Osteocyte (in vitro differentiated cells): ENCODE data around the gene GPR139. TPM values are rescaled to one million over a fixed set of nuclear protein-coding genes. Genes with fewer than 3 reads are reported as not detected.

ENCODE experiments used
- DNase-seq: peaks from one replicate; pipeline ENCODE4 v3.0.0; 2021; ENCODE audit warnings: mixed read lengths; ENCODE audit not compliant: unreplicated experiment; ENCODE audit errors: extremely low spot score
- H3K27ac Mint-ChIP-seq: one replicate; pipeline ENCODE4 v1.8.0; 2021; ENCODE audit warnings: mild to moderate bottlenecking, mixed read lengths; ENCODE audit not compliant: unreplicated experiment
- H3K27me3 Mint-ChIP-seq: one replicate; pipeline ENCODE4 v1.8.0; 2021; ENCODE audit warnings: mixed read lengths; ENCODE audit not compliant: unreplicated experiment
- H3K36me3 Mint-ChIP-seq: one replicate; pipeline ENCODE4 v1.8.0; 2021; ENCODE audit warnings: mixed read lengths; ENCODE audit not compliant: unreplicated experiment
- H3K4me1 Mint-ChIP-seq: one replicate; pipeline ENCODE4 v1.8.0; 2021; ENCODE audit warnings: mixed read lengths; ENCODE audit not compliant: unreplicated experiment
- H3K4me3 Mint-ChIP-seq: one replicate; pipeline ENCODE4 v1.8.0; 2021; ENCODE audit warnings: mild to moderate bottlenecking, moderate library complexity, mixed read lengths; ENCODE audit not compliant: unreplicated experiment
- H3K9me3 Mint-ChIP-seq: one replicate; pipeline ENCODE4 v1.8.0; 2021; ENCODE audit warnings: mixed read lengths; ENCODE audit not compliant: unreplicated experiment
- total RNA-seq: library from RNA; stranded (reverse); gene quantifications from 2 replicates; pipeline ENCODE4 v1.2.1, GENCODE V29; 2021
- TF ChIP-seq, protein P1 (sequence below): fragments of 200-600 bp; sonication (generic); IDR thresholded peaks from 2 replicates; pipeline ENCODE4 v1.5.0; 2021; ENCODE audit warnings: antibody characterized with exemption, mild to moderate bottlenecking, moderate library complexity

The GPR139 gene
- total RNA-seq, 1 donor from 2014 or later = not detected

DNA sequence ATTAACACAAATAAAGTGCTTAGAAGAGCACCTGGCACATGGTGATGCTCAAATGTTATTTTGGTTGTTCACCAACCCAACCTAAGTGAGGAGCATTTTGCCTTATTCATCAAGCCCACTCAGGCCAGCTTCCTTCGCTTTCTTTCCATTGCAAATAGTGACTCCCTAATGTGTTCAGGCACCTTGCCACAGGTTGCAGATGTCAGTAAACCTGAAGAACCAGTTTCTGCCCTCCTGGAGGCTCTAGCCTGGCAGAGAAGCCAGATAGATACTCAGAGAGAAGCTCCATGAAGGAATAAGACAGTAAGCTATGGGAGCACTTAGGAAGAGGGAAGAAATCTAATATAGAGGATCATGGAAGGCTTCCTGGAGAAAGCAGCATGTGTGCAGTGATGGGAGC lies 23.9 kb downstream of the GPR139 start:
- no peaks in the 10 kb centered on the region for H3K27me3 Mint-ChIP-seq
- no peaks in the 10 kb centered on the region for H3K4me1 Mint-ChIP-seq
- TF ChIP-seq, protein P1, sequence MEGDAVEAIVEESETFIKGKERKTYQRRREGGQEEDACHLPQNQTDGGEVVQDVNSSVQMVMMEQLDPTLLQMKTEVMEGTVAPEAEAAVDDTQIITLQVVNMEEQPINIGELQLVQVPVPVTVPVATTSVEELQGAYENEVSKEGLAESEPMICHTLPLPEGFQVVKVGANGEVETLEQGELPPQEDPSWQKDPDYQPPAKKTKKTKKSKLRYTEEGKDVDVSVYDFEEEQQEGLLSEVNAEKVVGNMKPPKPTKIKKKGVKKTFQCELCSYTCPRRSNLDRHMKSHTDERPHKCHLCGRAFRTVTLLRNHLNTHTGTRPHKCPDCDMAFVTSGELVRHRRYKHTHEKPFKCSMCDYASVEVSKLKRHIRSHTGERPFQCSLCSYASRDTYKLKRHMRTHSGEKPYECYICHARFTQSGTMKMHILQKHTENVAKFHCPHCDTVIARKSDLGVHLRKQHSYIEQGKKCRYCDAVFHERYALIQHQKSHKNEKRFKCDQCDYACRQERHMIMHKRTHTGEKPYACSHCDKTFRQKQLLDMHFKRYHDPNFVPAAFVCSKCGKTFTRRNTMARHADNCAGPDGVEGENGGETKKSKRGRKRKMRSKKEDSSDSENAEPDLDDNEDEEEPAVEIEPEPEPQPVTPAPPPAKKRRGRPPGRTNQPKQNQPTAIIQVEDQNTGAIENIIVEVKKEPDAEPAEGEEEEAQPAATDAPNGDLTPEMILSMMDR = no peak
- no peak overlapping the region for H3K27ac Mint-ChIP-seq
- no peak overlapping the region for H3K4me3 Mint-ChIP-seq
- no peaks in the 10 kb centered on the region for H3K36me3 Mint-ChIP-seq
- H3K9me3 Mint-ChIP-seq = no peaks in the 10 kb centered on the region
- DNase-seq = no peak

DNA sequence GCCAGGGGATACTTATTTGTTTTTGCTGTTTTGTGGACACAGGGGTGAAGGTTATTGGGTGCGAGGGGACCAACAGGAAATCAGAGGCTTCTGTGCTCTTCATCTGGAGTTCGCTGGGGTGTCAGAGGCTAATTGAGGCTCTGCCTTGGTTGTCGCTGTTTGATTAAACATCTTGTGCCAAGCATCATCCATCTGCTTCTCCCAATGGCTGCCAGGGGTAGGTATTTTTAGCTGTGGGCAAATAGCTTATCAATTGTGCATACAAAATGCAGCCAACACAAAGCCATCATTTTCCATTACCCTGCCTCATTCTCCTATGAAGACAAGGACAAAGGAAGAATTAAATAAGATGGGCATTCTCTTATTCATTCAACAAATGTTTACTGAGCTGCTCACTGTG lies 27.8 kb downstream of the GPR139 start:
- Mint-ChIP-seq H3K4me3 (no peak overlapping the region), H3K9me3 (no peaks in the 10 kb centered on the region), H3K36me3 (no peaks in the 10 kb centered on the region), H3K4me1 (no peaks in the 10 kb centered on the region), H3K27me3 (no peaks in the 10 kb centered on the region), H3K27ac (no peak overlapping the region)
- no peak for DNase-seq
- TF ChIP-seq, protein P1 = no peak

DNA sequence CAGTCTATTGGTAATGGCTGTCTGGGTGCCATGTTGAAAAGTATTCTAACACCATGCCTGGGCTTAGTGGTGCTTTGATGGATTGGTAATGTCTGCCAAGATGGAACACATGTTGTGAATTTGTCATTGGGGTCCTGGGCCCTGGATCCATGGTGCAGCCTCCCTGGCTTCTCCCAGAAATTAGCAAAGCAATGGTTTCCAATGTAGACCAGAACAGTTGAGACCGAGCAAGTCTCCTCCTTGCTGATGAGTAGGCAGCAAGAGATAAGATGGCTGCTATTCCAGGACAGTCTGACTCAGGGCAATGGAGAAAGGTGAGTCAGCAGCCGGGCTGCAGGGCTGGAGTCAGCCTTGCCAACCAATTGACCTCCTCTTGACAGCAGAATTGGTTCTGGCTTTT lies 30.8 kb downstream of the GPR139 start:
- no peaks in the 10 kb centered on the region for H3K4me1 Mint-ChIP-seq
- H3K4me3 Mint-ChIP-seq = no peak overlapping the region
- DNase-seq = no peak
- H3K27me3 Mint-ChIP-seq = no peaks in the 10 kb centered on the region
- H3K9me3 Mint-ChIP-seq = no peaks in the 10 kb centered on the region
- TF ChIP-seq, protein P1 = no peak
- no peak overlapping the region for H3K27ac Mint-ChIP-seq
- H3K36me3 Mint-ChIP-seq = no peaks in the 10 kb centered on the region

DNA sequence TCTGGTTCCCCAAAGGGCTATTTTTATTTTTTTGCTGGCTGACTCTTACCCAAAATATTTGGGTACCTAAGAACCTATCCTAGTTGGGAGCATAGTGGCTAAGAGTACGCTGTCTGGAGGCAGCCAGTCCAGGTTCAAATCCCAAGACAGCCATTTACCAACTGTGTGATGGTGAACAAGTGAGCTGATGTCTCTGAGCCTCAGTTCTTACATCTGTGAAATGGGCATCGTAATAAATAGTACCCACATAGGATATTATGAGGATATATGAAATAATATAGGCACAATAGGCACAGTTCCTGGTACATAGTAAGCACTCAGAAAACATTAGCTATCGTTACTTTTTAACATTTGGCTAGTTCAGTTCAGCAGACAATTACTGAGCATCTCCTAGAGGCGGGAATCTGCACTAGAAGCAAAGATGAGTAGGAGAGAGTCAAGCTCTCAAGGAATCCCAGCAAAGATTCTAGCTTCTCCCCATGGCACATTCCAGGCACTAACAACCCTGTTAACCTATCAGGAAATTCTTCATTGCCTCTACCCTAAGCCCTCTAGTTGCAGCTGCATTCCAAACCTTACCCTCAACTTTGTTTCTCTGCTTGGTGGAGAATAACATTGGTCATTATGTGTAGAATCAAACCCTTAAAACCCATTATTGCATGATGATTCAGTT lies 31.6 kb downstream of the GPR139 start:
- TF ChIP-seq, protein P1 = no peak

DNA sequence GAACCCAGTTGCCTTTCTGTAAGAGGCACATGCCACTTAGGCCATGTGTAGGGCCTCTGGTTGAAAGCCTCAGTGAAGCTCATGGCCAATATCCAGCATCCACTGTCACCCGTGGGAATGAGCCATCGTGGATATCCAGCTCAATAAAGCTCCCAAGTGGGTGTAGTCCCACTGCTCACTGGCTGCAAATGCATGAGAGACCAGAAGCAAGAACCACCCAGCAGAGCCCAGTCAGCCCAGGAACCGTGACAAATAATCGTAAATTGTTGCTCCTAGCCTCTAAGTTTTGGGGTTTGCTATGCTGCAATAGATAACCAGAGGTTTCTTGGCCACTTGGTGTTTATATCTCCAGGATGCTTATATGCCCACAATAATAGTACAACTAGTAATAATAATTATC lies 33.7 kb downstream of the GPR139 start:
- H3K4me3 Mint-ChIP-seq = no peak overlapping the region
- DNase-seq = no peak
- H3K9me3 Mint-ChIP-seq = no peaks in the 10 kb centered on the region
- TF ChIP-seq, protein P1 = no peak
- no peaks in the 10 kb centered on the region for H3K27me3 Mint-ChIP-seq
- no peaks in the 10 kb centered on the region for H3K36me3 Mint-ChIP-seq
- no peak overlapping the region for H3K27ac Mint-ChIP-seq
- no peaks in the 10 kb centered on the region for H3K4me1 Mint-ChIP-seq

More for the DNA sequence above, 31.6 kb downstream of the GPR139 start:
- Mint-ChIP-seq H3K27me3 (no peaks in the 10 kb centered on the region), H3K36me3 (no peaks in the 10 kb centered on the region), H3K27ac (no peak overlapping the region), H3K4me1 (no peaks in the 10 kb centered on the region), H3K4me3 (no peak overlapping the region), H3K9me3 (no peaks in the 10 kb centered on the region)
- DNase-seq = no peak
